Measurements from ENCODE around the gene SEC23B. TPM values are rescaled to one million over a fixed set of nuclear protein-coding genes. Genes with fewer than 3 reads are reported as not detected.

SEC23B gene
- total and polyA plus RNA-seq, 2 donors (not counting 3 experiments of a cell fraction or from before 2014, with no cell fraction given) = 38.0 to 44.0 TPM

GRCh38 chr20:18553746-18554145, 46.0 kb downstream of the SEC23B start:
- Histone ChIP-seq H3K79me2 (ENCODE audit: control insufficient read depth, insufficient read depth, low read length) (no peaks in the 10 kb centered on the region), H2AFZ (ENCODE audit: low read depth, low read length) (no peak overlapping the region), H3K36me3 (ENCODE audit: control insufficient read depth in 2 of 2, extremely low read depth in 1 of 2, insufficient read depth in 2 of 2, low read length in 2 of 2) (peaks cover 2 to 11% of the 10 kb centered on the region in 2 experiments), H3K9me1 (replicated peaks; ENCODE audit: control insufficient read depth, extremely low read depth, insufficient read depth, low read length) (no peaks in the 10 kb centered on the region), H3K9ac (replicated peaks; ENCODE audit: extremely low read depth, insufficient read depth, low read length) (no peak overlapping the region), H3K4me3 (replicated peaks in 1 of 3; ENCODE audit: insufficient read depth in 1 of 3, low read depth in 1 of 3, low read length in 3 of 3) (no peak overlapping the region), H4K20me1 (replicated peaks; ENCODE audit: control insufficient read depth, extremely low read depth, insufficient read depth, low read length) (no peaks in the 10 kb centered on the region), H3K9me3 (replicated peaks; ENCODE audit: control insufficient read depth, insufficient read depth, low read length) (no peaks in the 10 kb centered on the region), H3K27ac (ENCODE audit: insufficient read depth, low read depth, low read length) (no peak overlapping the region), H3K27me3 (ENCODE audit: control insufficient read depth in 2 of 2, insufficient read depth in 2 of 2, low read length in 2 of 2) (no peaks in the 10 kb centered on the region), H3K4me1 (ENCODE audit: control insufficient read depth, extremely low read depth, insufficient read depth, low read length) (no peaks in the 10 kb centered on the region), H3K4me2 (ENCODE audit: insufficient read depth, low read length) (no peak overlapping the region)
- DNase-seq (ENCODE audit: low read depth, low spot score) (no peak), FAIRE-seq (no peak)
- ChIA-PET CTCF (interaction anchor here (0.9 kb wide), 1 partner anchor 13 kb away, joined by 3 read pairs; no protein-coding TSS in a partner anchor), POLR2A (no interaction called here)
- dilution Hi-C loops (cut with MboI; ENCODE audit: extremely low pct_ligation_motif_present, low sequenced_read_pairs) = no loop called here
- TF ChIP-seq MYC (IDR thresholded peaks at IDR 0.05; ENCODE audit: low read depth, low read length) (no peak), POLR2A (IDR thresholded peaks at IDR 0.05; ENCODE audit: low read depth, low read length) (no peak), EZH2 (IDR thresholded peaks at IDR 0.05; ENCODE audit: borderline replicate concordance, low read depth, low read length, severe bottlenecking) (no peak), POLR2AphosphoS5 (IDR thresholded peaks at IDR 0.05; ENCODE audit: insufficient read depth, low read depth, low read length) (no peak), JUN (IDR thresholded peaks at IDR 0.05; ENCODE audit: borderline replicate concordance, insufficient read depth, insufficient read length, low read depth) (no peak), CTCF (IDR thresholded peaks at IDR 0.05; ENCODE audit: extremely low read depth in 1 of 2, insufficient read depth in 1 of 2, low read depth in 1 of 2, low read length in 2 of 2) (no peak), GATA2 (IDR thresholded peaks at IDR 0.05; ENCODE audit: insufficient read depth, insufficient read length, low read depth, low read length) (no peak), FOS (IDR thresholded peaks at IDR 0.05; ENCODE audit: borderline replicate concordance, insufficient read depth, low read length) (no peak)
- TF ChIP-seq, protein P1, sequence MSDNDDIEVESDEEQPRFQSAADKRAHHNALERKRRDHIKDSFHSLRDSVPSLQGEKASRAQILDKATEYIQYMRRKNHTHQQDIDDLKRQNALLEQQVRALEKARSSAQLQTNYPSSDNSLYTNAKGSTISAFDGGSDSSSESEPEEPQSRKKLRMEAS (IDR thresholded peaks at IDR 0.05; ENCODE audit: insufficient read depth, insufficient read length) = no peak
- BruUV-seq (replicated peaks) = no TSS peak
- intact Hi-C loops (cut with micrococcal nuclease) = no loop called here

Data from endothelial cell of umbilical vein (primary cell).